ENCODE results near the gene NAE1.

DNA sequence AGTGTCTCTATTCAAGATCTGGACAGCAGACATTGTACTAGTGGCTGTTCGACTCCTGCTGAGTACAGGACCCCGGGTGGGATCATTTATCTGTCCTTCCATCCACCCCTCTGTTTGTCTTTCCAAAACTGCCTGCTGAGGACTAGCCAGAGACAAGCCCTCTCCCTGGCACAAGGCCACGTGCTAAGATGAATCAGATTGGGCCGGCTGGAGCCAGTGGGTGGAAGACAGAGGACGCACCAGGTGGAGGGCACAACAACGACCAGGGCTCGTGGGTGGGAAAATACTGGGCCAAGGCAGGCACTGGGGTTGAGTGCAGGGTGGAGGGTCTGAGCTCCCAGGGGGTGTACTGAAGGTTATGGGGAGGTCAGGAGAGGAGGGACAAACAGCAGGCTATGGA, 12.0 kb upstream of the NAE1 start:
- TF ChIP-seq POLR2A (IDR thresholded peaks at IDR 0.05) = no peak
- TF ChIP-seq, protein P1, sequence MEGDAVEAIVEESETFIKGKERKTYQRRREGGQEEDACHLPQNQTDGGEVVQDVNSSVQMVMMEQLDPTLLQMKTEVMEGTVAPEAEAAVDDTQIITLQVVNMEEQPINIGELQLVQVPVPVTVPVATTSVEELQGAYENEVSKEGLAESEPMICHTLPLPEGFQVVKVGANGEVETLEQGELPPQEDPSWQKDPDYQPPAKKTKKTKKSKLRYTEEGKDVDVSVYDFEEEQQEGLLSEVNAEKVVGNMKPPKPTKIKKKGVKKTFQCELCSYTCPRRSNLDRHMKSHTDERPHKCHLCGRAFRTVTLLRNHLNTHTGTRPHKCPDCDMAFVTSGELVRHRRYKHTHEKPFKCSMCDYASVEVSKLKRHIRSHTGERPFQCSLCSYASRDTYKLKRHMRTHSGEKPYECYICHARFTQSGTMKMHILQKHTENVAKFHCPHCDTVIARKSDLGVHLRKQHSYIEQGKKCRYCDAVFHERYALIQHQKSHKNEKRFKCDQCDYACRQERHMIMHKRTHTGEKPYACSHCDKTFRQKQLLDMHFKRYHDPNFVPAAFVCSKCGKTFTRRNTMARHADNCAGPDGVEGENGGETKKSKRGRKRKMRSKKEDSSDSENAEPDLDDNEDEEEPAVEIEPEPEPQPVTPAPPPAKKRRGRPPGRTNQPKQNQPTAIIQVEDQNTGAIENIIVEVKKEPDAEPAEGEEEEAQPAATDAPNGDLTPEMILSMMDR (IDR thresholded peaks at IDR 0.05) = no peak

Measured in right lobe of liver (tissue), 4 donors.